ENCODE data around the gene ACTMAP. TPM values are rescaled to one million over a fixed set of nuclear protein-coding genes. Genes with fewer than 3 reads are reported as not detected.

The ACTMAP gene
- total and polyA plus RNA-seq, 5 experiments from 2014 or later = 2.5 to 7.1 (median 4.6) TPM

DNA sequence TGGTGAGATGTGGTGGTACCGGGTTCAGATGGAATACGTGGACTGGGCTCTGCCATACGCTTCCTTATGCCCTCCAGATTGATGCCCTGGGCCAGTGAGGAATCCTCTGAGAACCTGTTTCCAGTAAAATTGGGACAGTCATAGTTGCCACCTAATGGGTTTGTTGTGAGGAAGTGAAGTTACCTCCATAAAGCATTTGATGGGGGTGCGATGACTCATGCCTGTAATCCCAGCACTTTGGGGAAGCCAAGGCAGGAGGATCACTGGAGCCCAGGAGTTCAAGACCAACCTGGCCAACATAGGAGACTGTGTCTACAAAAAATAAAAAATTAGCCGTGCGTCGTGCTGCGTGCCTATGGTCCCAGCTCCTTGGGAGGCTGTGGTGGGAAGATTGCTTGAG, 5.5 kb upstream of the ACTMAP start:
- no peak for DNase-seq
- H3K27me3 Mint-ChIP-seq = no peaks in the 10 kb centered on the region

DNA sequence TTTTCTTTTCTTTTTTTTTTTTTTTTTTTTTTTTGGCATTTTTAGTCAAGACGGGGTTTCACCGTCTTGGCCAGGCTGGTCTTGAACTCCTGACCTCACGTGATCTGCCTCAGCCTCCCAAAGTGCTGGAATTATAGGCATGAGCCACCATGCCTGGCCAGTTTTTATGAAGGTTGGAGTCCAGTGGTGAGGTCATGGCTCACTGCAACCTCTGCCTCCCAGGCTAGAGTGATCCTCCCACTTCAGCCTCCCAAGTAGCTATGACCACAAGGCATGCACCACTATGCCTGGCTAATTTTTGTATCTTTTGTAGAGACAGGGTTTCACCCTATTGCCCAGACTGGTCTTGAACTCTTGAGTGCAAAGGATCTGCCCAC, 5.0 kb upstream of the ACTMAP start:
- Mint-ChIP-seq H3K4me1 (peaks cover 29 to 72% (median 67%) of the 10 kb centered on the region in 4 donors), H3K27me3 (no peaks in the 10 kb centered on the region), H3K27ac (peak overlapping the region; percentile 21 to 93 (median 66)), H3K36me3 (peaks cover 8 to 60% (median 12%) of the 10 kb centered on the region in 3 donors), H3K9me3 (no peaks in the 10 kb centered on the region), H3K4me3 (peak overlapping the region; percentile 58 to 91 (median 83))
- ATAC-seq = no peak
- DNase-seq = no peak
- POLR2A ChIA-PET = interaction anchor here (1.2 to 3.4 kb wide), 5 partner anchors 10 to 52 kb away, joined by 3 to 15 read pairs (median 8); partner anchors contain the start of genes EGLN2 and RAB4B

More for the DNA sequence above, 5.5 kb upstream of the ACTMAP start:
- POLR2A ChIA-PET = interaction anchor here (0.6 to 3.4 kb wide), 6 partner anchors 10 to 45 kb away, joined by 3 to 22 read pairs (median 6); partner anchors contain the start of genes EGLN2 and RAB4B
- Mint-ChIP-seq H3K4me3 (peak overlapping the region; percentile 46 to 91 (median 79)), H3K27ac (peak overlapping the region in 9 of 10 donors; percentile 21 to 92 (median 69)), H3K9me3 (no peaks in the 10 kb centered on the region), H3K4me1 (peaks cover 28 to 74% (median 64%) of the 10 kb centered on the region in 4 donors), H3K36me3 (peaks cover 8 to 65% (median 12%) of the 10 kb centered on the region in 3 donors)
- no peak for ATAC-seq

GRCh38 chr19:40754611-40755247, 4.5 kb upstream of the ACTMAP start:
- H3K9me3 Mint-ChIP-seq = no peaks in the 10 kb centered on the region
- H3K36me3 Mint-ChIP-seq = peaks cover 8 to 55% (median 12%) of the 10 kb centered on the region in 3 donors
- H3K4me1 Mint-ChIP-seq = peaks cover 34 to 72% (median 69%) of the 10 kb centered on the region in 4 donors
- no peaks in the 10 kb centered on the region for H3K27me3 Mint-ChIP-seq
- ATAC-seq = no peak
- POLR2A ChIA-PET = interaction anchor here (0.6 to 3.4 kb wide), 8 partner anchors 11 to 509 kb away, joined by 3 to 15 read pairs (median 4); partner anchors contain the start of genes EGLN2 and RAB4B
- peak overlapping the region; percentile 73 to 91 (median 84) for H3K4me3 Mint-ChIP-seq
- peak overlapping the region; percentile 83 to 93 (median 91) for H3K27ac Mint-ChIP-seq
- DNase-seq = peak in 1 of 10 donors; percentile 27

- no peak for ATAC-seq
- no peaks in the 10 kb centered on the region for H3K9me3 Mint-ChIP-seq
- H3K27ac Mint-ChIP-seq = peak overlapping the region; percentile 87 to 99 (median 98)
- H3K27me3 Mint-ChIP-seq = no peaks in the 10 kb centered on the region
- peak overlapping the region; percentile 91 to 100 (median 99) for H3K4me3 Mint-ChIP-seq
- peaks cover 3 to 34% (median 8%) of the 10 kb centered on the region in 3 donors for H3K36me3 Mint-ChIP-seq
- peaks cover 34 to 72% (median 67%) of the 10 kb centered on the region in 4 donors for H3K4me1 Mint-ChIP-seq
- POLR2A ChIA-PET = interaction anchor here (1.1 to 4.7 kb wide), 7 partner anchors 9 to 510 kb away, joined by 4 to 115 read pairs (median 9); partner anchors contain the start of genes COQ8B, EGLN2, ITPKC and RAB4B
- DNase-seq = no peak
Measured at GRCh38 chr19:40752257-40752781, 2.0 kb upstream of the ACTMAP start.

DNA sequence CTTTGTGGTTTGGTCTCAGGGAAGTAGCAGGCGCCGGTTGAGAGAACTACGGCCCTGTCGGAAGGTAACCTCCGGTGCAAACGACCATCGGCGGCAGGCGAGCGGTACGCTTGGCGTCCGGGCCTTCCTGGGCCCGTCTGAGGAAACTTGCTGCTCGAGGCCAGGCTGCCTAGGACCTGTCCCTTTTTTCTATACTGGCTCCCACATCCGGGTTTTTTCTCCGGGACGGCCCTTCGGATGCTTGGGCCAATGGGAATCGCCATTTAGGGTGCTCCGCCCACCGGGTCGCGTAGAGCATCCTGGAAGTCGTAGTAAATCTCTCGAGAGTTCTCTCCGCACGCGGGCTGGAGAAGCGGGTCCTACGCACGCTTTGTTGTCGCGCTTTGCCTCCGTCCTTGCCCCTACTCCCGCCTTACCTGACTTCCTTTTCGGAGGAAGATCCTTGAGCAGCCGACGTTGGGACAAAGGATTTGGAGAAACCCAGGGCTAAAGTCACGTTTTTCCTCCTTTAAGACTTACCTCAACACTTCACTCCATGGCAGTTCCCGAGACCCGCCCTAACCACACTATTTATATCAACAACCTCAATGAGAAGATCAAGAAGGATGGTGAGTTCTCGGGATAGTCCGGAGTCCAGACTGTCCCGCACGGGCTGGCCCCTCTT, 729 bp upstream of the ACTMAP start, which contains the start of gene SNRPA:
Gene SNRPA (plus strand): TSS at position 330 of the 664 bp plus-strand sequence. CDS start 206 bp downstream, at position 536.
- peak within 1 kb of the TSS; percentile 88 to 99 (median 99) for H3K27ac Mint-ChIP-seq
- peaks cover 3 to 22% (median 8%) of the 10 kb centered on the region in 3 donors for H3K36me3 Mint-ChIP-seq
- ATAC-seq (peak; percentile 72 to 76), DNase-seq (peak; percentile 86 to 100 (median 95))
- H3K9me3 Mint-ChIP-seq = no peaks in the 10 kb centered on the region
- H3K4me3 Mint-ChIP-seq = peak within 1 kb of the TSS; percentile 91 to 100 (median 99)
- no peaks in the 10 kb centered on the region for H3K27me3 Mint-ChIP-seq
- H3K4me1 Mint-ChIP-seq = peaks cover 28 to 59% (median 55%) of the 10 kb centered on the region in 4 donors
- POLR2A ChIA-PET = interaction anchor here (0.6 to 4.7 kb wide), 23 partner anchors 9 to 701 kb away, joined by 3 to 115 read pairs (median 4); partner anchors contain the start of genes COQ8B, EGLN2, HNRNPUL1 and ITPKC

DNA sequence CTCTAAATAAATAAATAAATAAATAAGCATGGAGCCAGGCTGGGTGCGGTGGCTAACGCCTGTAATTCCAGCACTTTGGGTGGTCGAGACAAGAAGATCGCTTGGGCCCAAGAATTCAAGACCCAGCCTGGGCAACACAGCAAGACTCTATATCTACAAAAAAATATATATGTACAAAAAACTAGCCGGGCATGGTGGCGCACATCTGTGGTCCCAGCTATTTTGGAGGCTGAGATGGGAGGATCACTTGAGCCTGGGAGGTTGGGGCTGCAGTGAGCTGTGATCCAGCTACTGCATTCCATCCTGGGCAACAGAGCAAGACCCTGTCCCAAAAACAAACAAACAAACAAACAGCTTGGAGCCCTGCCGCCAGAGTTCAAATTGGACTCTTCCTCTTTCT, 2.7 kb downstream of the ACTMAP start:
- Mint-ChIP-seq H3K9me3 (no peaks in the 10 kb centered on the region), H3K36me3 (peaks cover 2 to 8% (median 7%) of the 10 kb centered on the region in 3 donors), H3K4me1 (peaks cover 19 to 34% (median 27%) of the 10 kb centered on the region in 4 donors), H3K4me3 (no peak overlapping the region), H3K27me3 (no peaks in the 10 kb centered on the region), H3K27ac (no peak overlapping the region)
- DNase-seq (no peak), ATAC-seq (no peak)
- POLR2A ChIA-PET = interaction anchor here (4.1 kb wide), 1 partner anchor 51 kb away, joined by 46 read pairs; the partner anchor contains the start of gene EGLN2

DNA sequence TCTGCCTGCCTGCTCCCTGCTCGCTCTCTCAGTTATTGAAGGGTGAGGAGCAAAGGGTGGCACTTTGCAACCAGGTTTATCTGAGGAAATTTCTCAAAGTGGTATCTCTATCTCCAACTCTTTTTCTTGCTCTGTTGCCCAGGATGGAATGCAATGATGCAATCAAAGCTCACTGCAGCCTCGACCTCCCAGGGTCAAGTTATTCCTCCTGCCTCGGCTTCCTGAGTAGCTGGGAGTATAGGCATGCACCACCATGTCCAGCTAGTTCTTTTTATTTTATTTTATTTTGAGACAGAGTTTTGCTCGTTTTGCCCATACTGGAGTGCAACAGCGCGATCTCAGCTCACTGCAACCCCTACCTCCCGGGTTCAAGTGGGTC, 4.9 kb downstream of the ACTMAP start:
- no peak overlapping the region for H3K4me3 Mint-ChIP-seq
- H3K9me3 Mint-ChIP-seq = no peaks in the 10 kb centered on the region
- peak overlapping the region in 3 of 10 donors; percentile 15 to 65 (median 25) for H3K27ac Mint-ChIP-seq
- no peaks in the 10 kb centered on the region for H3K27me3 Mint-ChIP-seq
- DNase-seq = no peak
- no peak for ATAC-seq
- peaks cover 10 to 20% (median 14%) of the 10 kb centered on the region in 4 donors for H3K4me1 Mint-ChIP-seq
- POLR2A ChIA-PET = no interaction called here
- peaks cover 0 to 1% (median 0%) of the 10 kb centered on the region in 3 donors for H3K36me3 Mint-ChIP-seq

DNA sequence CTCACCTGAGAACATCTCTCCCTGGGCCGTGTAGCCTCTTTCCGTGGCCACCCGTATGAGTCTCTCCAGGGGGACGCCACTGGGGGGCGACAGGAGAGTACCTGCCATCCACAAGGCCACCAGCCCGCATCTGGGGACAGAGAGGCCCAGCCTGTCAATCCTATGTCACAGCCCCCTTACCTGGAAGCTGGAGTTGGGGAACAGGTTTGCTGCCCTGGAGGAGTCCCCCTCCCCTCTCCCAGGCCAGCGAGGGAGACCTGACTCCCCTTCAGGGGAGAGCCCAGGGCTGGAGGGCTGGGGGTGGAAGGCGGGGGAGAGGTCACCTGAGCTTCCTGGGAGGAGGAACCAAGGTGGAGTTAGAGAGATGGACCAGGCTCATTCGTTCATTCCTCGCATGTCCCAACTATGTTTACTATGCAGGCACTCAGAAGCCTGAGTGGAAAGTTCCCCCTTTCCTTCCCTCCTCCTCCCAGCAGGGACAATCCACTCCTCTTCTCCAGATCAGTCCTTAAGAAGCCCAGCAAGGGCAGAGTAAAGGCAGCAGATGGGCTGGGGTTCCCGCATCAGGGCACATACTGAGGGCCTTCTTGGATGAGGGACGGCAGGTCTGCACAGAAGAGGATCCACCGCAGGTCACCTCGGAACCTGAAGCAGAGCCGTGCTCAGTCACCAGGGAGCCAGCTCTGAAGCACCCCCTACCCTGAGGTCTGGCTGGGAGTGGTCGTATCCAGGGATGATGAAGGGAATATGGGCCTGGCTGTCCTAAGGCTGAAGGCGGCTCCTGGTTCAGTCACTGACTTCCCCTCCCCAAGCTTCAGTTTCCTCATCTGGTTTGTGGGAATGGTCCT, 5.5 kb downstream of the ACTMAP start:
- ATAC-seq = peak in 1 of 2 donors; percentile 54
- POLR2A ChIA-PET = interaction anchor here (0.5 to 1.6 kb wide), 3 partner anchors 33 to 57 kb away, joined by 5 to 6 read pairs (median 5); partner anchors contain the start of genes EGLN2 and RAB4B
- Mint-ChIP-seq H3K27me3 (no peaks in the 10 kb centered on the region), H3K27ac (peak overlapping the region in 2 of 10 donors; percentile 65 to 73), H3K36me3 (no peaks in the 10 kb centered on the region), H3K9me3 (no peaks in the 10 kb centered on the region), H3K4me3 (no peak overlapping the region), H3K4me1 (peaks cover 4 to 14% (median 8%) of the 10 kb centered on the region in 4 donors)
- DNase-seq = peak in 3 of 10 donors; percentile 17 to 34 (median 25)

DNA sequence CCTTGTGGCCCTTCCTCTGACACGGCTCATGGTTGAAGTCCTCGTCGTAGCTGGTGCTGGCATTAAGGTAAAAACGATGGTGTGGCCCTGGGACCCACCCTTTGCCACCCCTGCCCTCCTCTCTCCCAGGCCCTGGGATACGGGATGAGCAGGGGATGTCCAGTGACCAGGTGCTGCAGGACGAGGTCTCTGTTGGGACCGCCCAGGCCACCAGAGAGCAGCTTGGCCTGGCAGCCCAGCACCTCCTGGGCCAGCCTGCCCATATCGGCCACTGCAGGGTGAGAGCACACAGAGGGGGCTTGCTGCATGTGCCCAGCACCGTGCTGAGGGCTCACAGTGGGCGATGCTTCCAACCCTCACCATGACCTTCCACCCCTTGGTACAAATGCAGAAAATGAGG, 6.4 kb downstream of the ACTMAP start:
- peaks cover 0 to 7% (median 2%) of the 10 kb centered on the region in 4 donors for H3K4me1 Mint-ChIP-seq
- H3K9me3 Mint-ChIP-seq = no peaks in the 10 kb centered on the region
- no peak for DNase-seq
- no peaks in the 10 kb centered on the region for H3K27me3 Mint-ChIP-seq
- H3K4me3 Mint-ChIP-seq = peak overlapping the region in 1 of 10 donors; percentile 47
- peaks cover 0 to 7% (median 0%) of the 10 kb centered on the region in 3 donors for H3K36me3 Mint-ChIP-seq
- H3K27ac Mint-ChIP-seq = no peak overlapping the region
- POLR2A ChIA-PET = interaction anchor here (1.3 to 1.6 kb wide), 2 partner anchors 34 to 54 kb away, joined by 5 read pairs; partner anchors contain the start of genes EGLN2 and RAB4B
- no peak for ATAC-seq

- Mint-ChIP-seq H3K4me3 (no peak overlapping the region), H3K9me3 (no peaks in the 10 kb centered on the region), H3K36me3 (peaks cover 0 to 10% (median 0%) of the 10 kb centered on the region in 3 donors), H3K27me3 (no peaks in the 10 kb centered on the region), H3K27ac (peak overlapping the region in 1 of 10 donors; percentile 13), H3K4me1 (peaks cover 0 to 2% (median 0%) of the 10 kb centered on the region in 4 donors)
- no peak for DNase-seq
- POLR2A ChIA-PET = interaction anchor here (1.0 kb wide), 1 partner anchor 8 kb away, joined by 3 read pairs; the partner anchor contains the start of genes ACTMAP and SNRPA
- ATAC-seq = no peak
Measured at GRCh38 chr19:40742886-40743285, 7.4 kb downstream of the ACTMAP start.

DNA sequence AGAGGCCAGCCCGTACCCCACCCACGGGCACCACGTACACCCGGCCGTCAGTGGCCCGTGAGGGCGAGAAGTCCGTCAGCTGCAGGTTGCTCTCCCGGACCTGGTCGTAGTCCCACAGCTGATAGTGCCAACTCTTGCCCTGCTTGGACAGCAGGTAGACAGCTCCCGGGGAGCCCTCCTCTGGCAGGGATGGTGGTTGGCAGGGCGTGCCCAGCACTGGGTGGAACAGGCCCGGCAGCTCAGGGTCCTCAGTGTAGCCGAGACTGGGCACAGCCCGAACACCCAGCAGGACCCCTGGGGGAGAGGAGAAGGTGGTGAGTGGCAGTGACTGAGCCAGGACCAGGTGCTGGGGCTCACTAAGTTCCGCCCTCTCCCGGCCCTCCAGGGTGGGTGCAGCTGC, 7.8 kb downstream of the ACTMAP start:
- Mint-ChIP-seq H3K27ac (peak overlapping the region in 1 of 10 donors; percentile 24), H3K4me3 (no peak overlapping the region), H3K9me3 (no peaks in the 10 kb centered on the region), H3K4me1 (peaks cover 0 to 2% (median 0%) of the 10 kb centered on the region in 4 donors), H3K27me3 (no peaks in the 10 kb centered on the region), H3K36me3 (peaks cover 0 to 14% (median 0%) of the 10 kb centered on the region in 3 donors)
- POLR2A ChIA-PET = interaction anchor here (1.0 kb wide), 1 partner anchor 8 kb away, joined by 3 read pairs; the partner anchor contains the start of genes ACTMAP and SNRPA
- no peak for DNase-seq
- ATAC-seq = no peak

Data from naive thymus-derived CD8-positive, alpha-beta T cell (primary cell).